ENCODE data around the gene LAD1.

Gene LAD1

GRCh38 chr1:201404722-201405483, 5.8 kb upstream of the LAD1 start:
- H3K4me3 ChIP-seq (ENCODE audit: low read depth, low read length), result no peak overlapping the region
- ChIA-PET POLR2A (no interaction called here), CTCF (interaction anchor here (1.0 to 13.7 kb wide), 12 partner anchors 9 to 151 kb away, joined by 3 to 195 read pairs (median 6); no protein-coding TSS in a partner anchor)
- no peak for DNase-seq (ENCODE audit: low read depth, low spot score)
- no peak for TF ChIP-seq CTCF (IDR thresholded peaks at IDR 0.05; ENCODE audit: insufficient read depth, low read length, missing control alignments)

DNA sequence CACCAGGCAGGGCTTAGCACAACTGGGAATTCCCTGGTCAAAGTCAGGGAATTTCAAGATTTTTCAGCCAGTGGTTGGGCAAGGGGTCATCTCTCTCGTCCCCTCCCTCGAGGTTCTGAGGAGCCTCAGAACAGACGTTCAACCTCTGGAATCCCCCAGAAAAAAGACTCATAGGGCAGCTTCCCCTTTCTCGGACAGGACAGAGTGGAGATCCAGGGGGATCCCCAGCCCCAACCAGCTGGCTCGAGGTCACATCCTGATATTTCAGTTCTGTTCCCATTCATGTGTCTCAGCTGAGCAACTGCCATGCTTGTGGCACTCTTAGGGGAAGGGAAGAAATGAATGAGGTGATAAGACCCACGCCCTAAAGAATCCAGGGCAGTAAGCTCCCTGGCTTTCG, 4.9 kb upstream of the LAD1 start:
- CTCF ChIA-PET, result interaction anchor here (1.1 to 13.7 kb wide), 9 partner anchors 8 to 150 kb away, joined by 3 to 195 read pairs (median 5); no protein-coding TSS in a partner anchor
- no peak for TF ChIP-seq CTCF (IDR thresholded peaks at IDR 0.05; ENCODE audit: insufficient read depth, low read length, missing control alignments)
- no peak overlapping the region for H3K4me3 ChIP-seq (ENCODE audit: low read depth, low read length)
- DNase-seq (ENCODE audit: low read depth, low spot score), result no peak
- POLR2A ChIA-PET, result no interaction called here

- POLR2A ChIA-PET, result no interaction called here
- CTCF ChIA-PET, result interaction anchor here (1.0 to 13.7 kb wide), 5 partner anchors 8 to 56 kb away, joined by 4 to 195 read pairs (median 5); no protein-coding TSS in a partner anchor
- no peak for TF ChIP-seq CTCF (IDR thresholded peaks at IDR 0.05; ENCODE audit: insufficient read depth, low read length, missing control alignments)
- DNase-seq (ENCODE audit: low read depth, low spot score), result no peak
- H3K4me3 ChIP-seq (ENCODE audit: low read depth, low read length), result no peak overlapping the region
Measured at GRCh38 chr1:201403359-201403758, 4.2 kb upstream of the LAD1 start.

DNA sequence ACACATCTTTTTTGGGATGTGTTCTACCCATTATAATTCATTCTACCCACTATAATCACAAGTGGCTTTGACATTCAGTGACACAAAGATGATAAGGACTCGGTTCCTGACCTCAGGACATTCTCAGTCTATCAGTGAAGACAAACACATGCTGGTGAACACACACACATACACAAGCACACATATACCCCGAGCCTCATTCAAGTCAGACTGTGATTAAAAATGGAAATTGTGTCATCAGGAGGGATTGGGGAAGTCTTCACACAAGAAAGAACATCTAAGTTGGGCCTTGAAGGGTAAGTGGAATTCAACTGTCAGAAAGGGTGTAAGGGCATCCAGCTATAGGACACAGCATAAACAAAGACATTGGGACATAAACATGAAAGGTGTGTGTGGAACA, 2.6 kb upstream of the LAD1 start:
- no peak for TF ChIP-seq CTCF (IDR thresholded peaks at IDR 0.05; ENCODE audit: insufficient read depth, low read length, missing control alignments)
- POLR2A ChIA-PET, result no interaction called here
- H3K4me3 ChIP-seq (ENCODE audit: low read depth, low read length), result no peak overlapping the region
- DNase-seq (ENCODE audit: low read depth, low spot score), result no peak
- CTCF ChIA-PET, result interaction anchor here (1.3 to 13.7 kb wide), 6 partner anchors 9 to 147 kb away, joined by 3 to 195 read pairs (median 26); no protein-coding TSS in a partner anchor

DNA sequence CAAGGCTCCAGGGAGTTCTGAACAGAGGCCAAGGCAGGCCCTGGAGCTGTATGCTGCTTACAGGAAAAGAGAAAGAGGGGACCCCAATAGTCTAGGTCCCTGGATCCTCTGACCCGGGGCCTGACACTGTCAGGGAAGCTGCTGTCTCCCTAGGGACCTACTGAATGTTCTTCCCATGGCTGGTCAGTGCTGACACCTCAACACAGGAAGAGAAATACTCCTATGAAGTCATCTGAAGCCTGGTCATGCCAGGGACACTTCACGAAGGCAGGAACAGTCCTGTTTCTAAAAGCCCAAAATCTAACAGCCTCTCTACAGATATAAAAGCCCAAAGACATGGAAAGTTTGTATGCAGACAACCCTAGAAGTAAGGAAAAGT, 1.7 kb upstream of the LAD1 start:
- DNase-seq (ENCODE audit: low read depth, low spot score), result no peak
- ChIA-PET POLR2A (no interaction called here), CTCF (interaction anchor here (0.9 to 13.7 kb wide), 8 partner anchors 10 to 147 kb away, joined by 3 to 195 read pairs (median 14); partner anchors contain the start of gene TNNI1)
- TF ChIP-seq CTCF (IDR thresholded peaks at IDR 0.05; ENCODE audit: insufficient read depth, low read length, missing control alignments), result no peak
- H3K4me3 ChIP-seq (ENCODE audit: low read depth, low read length), result no peak overlapping the region

- no peak for DNase-seq (ENCODE audit: low read depth, low spot score)
- ChIA-PET POLR2A (no interaction called here), CTCF (interaction anchor here (0.6 to 13.7 kb wide), 10 partner anchors 10 to 146 kb away, joined by 3 to 195 read pairs (median 9); partner anchors contain the start of gene TNNI1)
- H3K4me3 ChIP-seq (ENCODE audit: low read depth, low read length), result no peak overlapping the region
- TF ChIP-seq CTCF (IDR thresholded peaks at IDR 0.05; ENCODE audit: insufficient read depth, low read length, missing control alignments), result no peak
Measured at GRCh38 chr1:201400212-201400851, 1.2 kb upstream of the LAD1 start.
